Astrocyte (in vitro differentiated cells and primary cell): ENCODE data around the gene PRKD2.

ENCODE experiments used
- CTCF ChIP-seq: IDR thresholded peaks from 2 replicates; pipeline ENCODE4 v1.5.1; 2011; ENCODE audit warnings: low read depth, mild to moderate bottlenecking, inconsistent platforms, low read length, moderate library complexity; ENCODE audit not compliant: insufficient read depth
- EZH2 ChIP-seq: IDR thresholded peaks from 2 replicates; pipeline ENCODE4 v1.6.1; 2012; ENCODE audit warnings: mild to moderate bottlenecking, low read length, inconsistent platforms; ENCODE audit not compliant: insufficient read depth

DNA sequence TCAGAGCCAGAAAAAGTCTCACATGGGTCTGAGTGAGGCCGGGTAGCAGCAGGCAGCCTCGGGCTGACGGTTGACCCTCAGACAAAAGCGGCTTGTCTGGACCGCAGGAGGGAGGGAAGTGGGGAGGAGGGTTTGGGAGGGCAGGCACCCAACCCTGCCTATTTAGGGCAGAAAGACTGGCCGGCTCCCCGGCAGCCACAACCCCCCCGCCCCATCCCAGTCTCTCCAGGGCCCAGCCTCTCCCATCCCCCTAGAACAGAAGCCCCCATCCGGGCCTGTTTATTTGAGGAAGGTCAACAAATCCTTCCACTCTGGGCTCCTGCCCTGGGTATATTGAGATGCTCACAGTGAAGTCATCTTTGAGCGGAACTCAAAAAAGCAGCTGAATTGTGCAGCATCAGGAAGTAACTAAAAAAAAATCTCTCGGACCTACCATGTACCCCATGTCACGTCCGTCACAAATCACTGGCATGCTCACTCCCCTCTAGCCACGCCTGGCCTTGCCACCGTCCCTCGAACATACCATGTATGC is 62.2 kb downstream of the PRKD2 start:
- TF ChIP-seq CTCF (no peak), EZH2 (no peak)
